ENCODE data around the gene LNX1.

LNX1 gene

GRCh38 chr4:53536328-53536727 lies 55.0 kb downstream of the LNX1 start:
- no peak for DNase-seq (ENCODE audit: low read depth, low spot score)

GRCh38 chr4:53535567-53535966 lies 55.7 kb downstream of the LNX1 start:
- DNase-seq (ENCODE audit: low read depth, low spot score) = no peak

GRCh38 chr4:53534684-53535083 lies 56.6 kb downstream of the LNX1 start:
- DNase-seq (ENCODE audit: low read depth, low spot score) = no peak

- DNase-seq (ENCODE audit: low read depth, low spot score) = peak; percentile 65
Measured at GRCh38 chr4:53532521-53532920, 58.8 kb downstream of the LNX1 start.

GRCh38 chr4:53531585-53532224 lies 59.6 kb downstream of the LNX1 start:
- DNase-seq (ENCODE audit: low read depth, low spot score) = no peak

GRCh38 chr4:53529025-53529424 lies 62.3 kb downstream of the LNX1 start:
- no peak for DNase-seq (ENCODE audit: low read depth, low spot score)

GRCh38 chr4:53527930-53528329 lies 63.4 kb downstream of the LNX1 start:
- DNase-seq (ENCODE audit: low read depth, low spot score) = no peak

GRCh38 chr4:53527326-53527725 lies 64.0 kb downstream of the LNX1 start:
- no peak for DNase-seq (ENCODE audit: low read depth, low spot score)

GRCh38 chr4:53522334-53522733 lies 69.0 kb downstream of the LNX1 start:
- no peak for DNase-seq (ENCODE audit: low read depth, low spot score)

GRCh38 chr4:53520116-53520515 lies 71.2 kb downstream of the LNX1 start:
- DNase-seq (ENCODE audit: low read depth, low spot score) = no peak

GRCh38 chr4:53518807-53519206 lies 72.5 kb downstream of the LNX1 start:
- DNase-seq (ENCODE audit: low read depth, low spot score) = no peak

- DNase-seq (ENCODE audit: low read depth, low spot score) = peak; percentile 83
Measured at GRCh38 chr4:53515076-53515475, 76.2 kb downstream of the LNX1 start.

GRCh38 chr4:53514509-53514908 lies 76.8 kb downstream of the LNX1 start:
- DNase-seq (ENCODE audit: low read depth, low spot score) = no peak

- DNase-seq (ENCODE audit: low read depth, low spot score) = no peak
Measured at GRCh38 chr4:53512608-53513007, 78.7 kb downstream of the LNX1 start.

- no peak for DNase-seq (ENCODE audit: low read depth, low spot score)
Measured at GRCh38 chr4:53511014-53511413, 80.3 kb downstream of the LNX1 start.

- peak; percentile 47 for DNase-seq (ENCODE audit: low read depth, low spot score)
Measured at GRCh38 chr4:53510321-53510720, 81.0 kb downstream of the LNX1 start.

GRCh38 chr4:53508446-53508845 lies 82.8 kb downstream of the LNX1 start:
- DNase-seq (ENCODE audit: low read depth, low spot score) = peak; percentile 79

- DNase-seq (ENCODE audit: low read depth, low spot score) = peak; percentile 95
Measured at GRCh38 chr4:53507671-53508286, 83.5 kb downstream of the LNX1 start.

GRCh38 chr4:53507058-53507457 lies 84.2 kb downstream of the LNX1 start:
- DNase-seq (ENCODE audit: low read depth, low spot score) = no peak

GRCh38 chr4:53505947-53506346 lies 85.3 kb downstream of the LNX1 start:
- DNase-seq (ENCODE audit: low read depth, low spot score) = no peak

GRCh38 chr4:53502094-53502493 lies 89.2 kb downstream of the LNX1 start:
- DNase-seq (ENCODE audit: low read depth, low spot score) = no peak

- no peak for DNase-seq (ENCODE audit: low read depth, low spot score)
Measured at GRCh38 chr4:53501561-53501960, 89.7 kb downstream of the LNX1 start.

GRCh38 chr4:53500546-53500945 lies 90.7 kb downstream of the LNX1 start:
- no peak for DNase-seq (ENCODE audit: low read depth, low spot score)

- DNase-seq (ENCODE audit: low read depth, low spot score) = no peak
Measured at GRCh38 chr4:53499791-53500190, 91.5 kb downstream of the LNX1 start.
